Panc1 (cell line): ENCODE measurements around the gene CFAP97D2. TPM values are rescaled to one million over a fixed set of nuclear protein-coding genes. Genes with fewer than 3 reads are reported as not detected.

Experiments used
- ATAC-seq: fragments of 200-7000 bp; cut with Tn5 transposase; 2 replicates; pipeline ENCODE4 v1.9.1; 2020; ENCODE audit warnings: mild to moderate bottlenecking, moderate library complexity
- BruUV-seq: library from RNA; stranded (reverse); fragments of 400-500 nt; replicated peaks from 2 replicates; lab custom pipeline; 2021; lab: Mats Ljungman, UMichigan
- CTCF ChIA-PET: fragments of 300-600 bp; sonication (Branson Sonifier 250); formaldehyde crosslinking; loops from one replicate; lab custom pipeline; 2022; ENCODE audit warnings: antibody characterized with exemption; lab: Charles Lee
- POLR2A ChIA-PET: fragments of 300-600 bp; sonication (Branson Sonifier 250); formaldehyde crosslinking; loops from one replicate; lab custom pipeline; 2022; ENCODE audit warnings: antibody characterized with exemption; lab: Charles Lee
- DNase-seq: peaks from one replicate; pipeline ENCODE4 v3.0.0-alpha.2; 2010; ENCODE audit warnings: low read depth, low spot score
- H3K27ac ChIP-seq: 2 replicates; pipeline ENCODE4 v1.5.1; 2011; ENCODE audit warnings: mild to moderate bottlenecking, low read length, inconsistent platforms
- H3K27me3 ChIP-seq: fragments of 200-500 bp; sonication (Bioruptor generic); 2 replicates; pipeline ENCODE4 v1.6.0; 2014; ENCODE audit warnings: low read length, inconsistent platforms; ENCODE audit not compliant: control insufficient read depth, insufficient read depth
- H3K36me3 ChIP-seq: fragments of 200-500 bp; sonication (Bioruptor generic); 2 replicates; pipeline ENCODE4 v1.5.1; 2014; ENCODE audit warnings: inconsistent platforms, mild to moderate bottlenecking, low read length, moderate library complexity; ENCODE audit not compliant: control insufficient read depth, insufficient read depth
- H3K4me1 ChIP-seq: 2 replicates; pipeline ENCODE4 v1.5.1; 2011; ENCODE audit warnings: inconsistent platforms, mild to moderate bottlenecking, low read length, moderate library complexity; ENCODE audit not compliant: control insufficient read depth, insufficient read depth
- H3K4me3 ChIP-seq, 2 experiments: 2 replicates each; pipeline ENCODE4 v1.5.1; 2011 to 2012; ENCODE audit warnings: low read depth in 2 of 2, low read length in 2 of 2, mild to moderate bottlenecking in 2 of 2, inconsistent platforms in 1 of 2, moderate library complexity in 1 of 2
- H3K9me3 ChIP-seq: fragments of 200-500 bp; sonication (Bioruptor generic); 2 replicates; pipeline ENCODE4 v1.5.1; 2014; ENCODE audit warnings: low read depth, mild to moderate bottlenecking, inconsistent platforms, low read length, moderate library complexity; ENCODE audit not compliant: control insufficient read depth, insufficient read depth
- POLR2AphosphoS5 ChIP-seq: IDR thresholded peaks from 2 replicates; pipeline ENCODE4 v1.6.1; 2012; ENCODE audit warnings: mild to moderate bottlenecking, low read depth, low read length, moderate library complexity
- SIN3A ChIP-seq: IDR thresholded peaks from 2 replicates; pipeline ENCODE4 v1.6.1; 2012; ENCODE audit warnings: low read depth, mild to moderate bottlenecking, low read length, moderate library complexity, borderline replicate concordance; ENCODE audit not compliant: insufficient read depth
- TCF7L2 ChIP-seq: IDR thresholded peaks from 2 replicates; pipeline ENCODE4 v1.6.1; 2011; ENCODE audit warnings: mild to moderate bottlenecking, low read depth, low read length, inconsistent platforms
- in situ Hi-C: cut with HindIII; loops from 2 replicates; pipeline ENCODE4 v1.10.0; 2016; ENCODE audit warnings: low sequenced_read_pairs, low pct_unique_long_range_greater_than_20kb
- intact Hi-C: fragments of 100-400 bp; cut with micrococcal nuclease; formaldehyde crosslinking; loops from one replicate; pipeline ENCODE4 v1.10.0; 2022; ENCODE audit not compliant: unreplicated experiment
- total RNA-seq: library from RNA; stranded (reverse); gene quantifications from one replicate; pipeline ENCODE4 v1.2.1, GENCODE V29; 2021; ENCODE audit not compliant: unreplicated experiment
- TF ChIP-seq, protein P1 (sequence below), 2 experiments: IDR thresholded peaks; 2 replicates each; pipeline ENCODE4 v1.6.1; 2011 to 2012; ENCODE audit warnings: low read depth in 2 of 2, control low read depth in 1 of 2, low read length in 1 of 2, mild to moderate bottlenecking in 1 of 2, moderate library complexity in 1 of 2; ENCODE audit not compliant: insufficient read depth in 1 of 2
- TF ChIP-seq, protein P2 (sequence below): fragments of 450-650 bp; IDR thresholded peaks from 2 replicates; pipeline ENCODE4 v1.5.1; 2017; ENCODE audit warnings: mild to moderate bottlenecking

Gene CFAP97D2
- total RNA-seq, 1 experiment from 2014 or later, result not detected

DNA sequence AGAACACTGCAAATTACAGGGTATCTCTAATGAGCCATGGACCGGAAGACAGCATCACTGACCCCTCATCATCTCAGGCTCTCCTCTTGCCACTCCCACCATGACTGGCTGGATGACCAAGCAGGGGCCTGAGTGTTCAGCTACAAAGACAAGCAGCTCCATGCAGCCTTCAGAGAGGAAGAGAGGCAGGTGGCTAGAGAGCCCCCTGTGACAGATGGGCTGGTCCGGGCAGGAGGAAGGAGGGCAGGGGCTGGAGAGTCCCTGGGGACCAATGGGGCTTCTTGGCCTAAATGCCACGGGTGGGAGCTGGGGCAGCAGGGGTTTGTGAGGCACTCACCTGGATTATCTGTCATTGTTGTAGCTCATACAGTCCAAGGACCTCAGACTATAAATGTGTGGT, 33.8 kb upstream of the CFAP97D2 start:
- POLR2A ChIA-PET, result no interaction called here
- intact Hi-C loops, result no loop called here
- BruUV-seq, result no TSS peak

DNA sequence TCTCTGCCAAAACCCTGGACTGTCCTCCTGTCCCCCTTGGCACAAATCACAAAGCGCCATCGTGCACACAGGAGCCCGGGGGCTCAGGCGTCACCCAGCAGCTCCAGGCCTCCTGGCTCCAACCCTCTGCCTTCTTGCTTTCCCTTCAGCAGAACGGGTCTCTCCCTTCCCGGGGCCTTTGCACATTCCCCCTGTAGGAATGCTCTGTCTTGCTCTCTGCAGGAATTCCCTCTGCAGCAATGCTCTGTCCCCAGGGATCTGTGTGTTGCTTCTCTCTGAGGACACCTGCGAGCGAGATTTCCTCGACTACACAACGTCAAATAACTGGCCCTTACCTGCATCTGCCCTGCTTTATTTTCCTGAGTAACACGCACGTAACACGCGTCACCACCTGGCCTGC, 33.3 kb upstream of the CFAP97D2 start:
- CTCF ChIA-PET, result no interaction called here
- ATAC-seq, result no peak

More for the DNA sequence above, 33.8 kb upstream of the CFAP97D2 start:
- Histone ChIP-seq H3K27ac (no peak overlapping the region), H3K27me3 (no peaks in the 10 kb centered on the region), H3K4me1 (peaks cover 3% of the 10 kb centered on the region), H3K36me3 (no peaks in the 10 kb centered on the region), H3K4me3 (no peak overlapping the region), H3K9me3 (no peaks in the 10 kb centered on the region)
- in situ Hi-C loops, result no loop called here
- CTCF ChIA-PET, result no interaction called here
- no peak for TF ChIP-seq POLR2AphosphoS5
- TF ChIP-seq TCF7L2, result no peak
- TF ChIP-seq SIN3A, result no peak
- TF ChIP-seq, protein P1, sequence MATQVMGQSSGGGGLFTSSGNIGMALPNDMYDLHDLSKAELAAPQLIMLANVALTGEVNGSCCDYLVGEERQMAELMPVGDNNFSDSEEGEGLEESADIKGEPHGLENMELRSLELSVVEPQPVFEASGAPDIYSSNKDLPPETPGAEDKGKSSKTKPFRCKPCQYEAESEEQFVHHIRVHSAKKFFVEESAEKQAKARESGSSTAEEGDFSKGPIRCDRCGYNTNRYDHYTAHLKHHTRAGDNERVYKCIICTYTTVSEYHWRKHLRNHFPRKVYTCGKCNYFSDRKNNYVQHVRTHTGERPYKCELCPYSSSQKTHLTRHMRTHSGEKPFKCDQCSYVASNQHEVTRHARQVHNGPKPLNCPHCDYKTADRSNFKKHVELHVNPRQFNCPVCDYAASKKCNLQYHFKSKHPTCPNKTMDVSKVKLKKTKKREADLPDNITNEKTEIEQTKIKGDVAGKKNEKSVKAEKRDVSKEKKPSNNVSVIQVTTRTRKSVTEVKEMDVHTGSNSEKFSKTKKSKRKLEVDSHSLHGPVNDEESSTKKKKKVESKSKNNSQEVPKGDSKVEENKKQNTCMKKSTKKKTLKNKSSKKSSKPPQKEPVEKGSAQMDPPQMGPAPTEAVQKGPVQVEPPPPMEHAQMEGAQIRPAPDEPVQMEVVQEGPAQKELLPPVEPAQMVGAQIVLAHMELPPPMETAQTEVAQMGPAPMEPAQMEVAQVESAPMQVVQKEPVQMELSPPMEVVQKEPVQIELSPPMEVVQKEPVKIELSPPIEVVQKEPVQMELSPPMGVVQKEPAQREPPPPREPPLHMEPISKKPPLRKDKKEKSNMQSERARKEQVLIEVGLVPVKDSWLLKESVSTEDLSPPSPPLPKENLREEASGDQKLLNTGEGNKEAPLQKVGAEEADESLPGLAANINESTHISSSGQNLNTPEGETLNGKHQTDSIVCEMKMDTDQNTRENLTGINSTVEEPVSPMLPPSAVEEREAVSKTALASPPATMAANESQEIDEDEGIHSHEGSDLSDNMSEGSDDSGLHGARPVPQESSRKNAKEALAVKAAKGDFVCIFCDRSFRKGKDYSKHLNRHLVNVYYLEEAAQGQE (IDR thresholded peaks at IDR 0.05; ENCODE audit: insufficient read depth in 1 of 2, low read depth in 2 of 2, low read length in 1 of 2), result no peak
- no peak for DNase-seq
- ATAC-seq, result no peak

More for the DNA sequence above, 33.3 kb upstream of the CFAP97D2 start:
- no TSS peak for BruUV-seq
- POLR2A ChIA-PET, result no interaction called here
- Histone ChIP-seq H3K9me3 (no peaks in the 10 kb centered on the region), H3K27me3 (no peaks in the 10 kb centered on the region), H3K27ac (no peak overlapping the region), H3K4me1 (no peaks in the 10 kb centered on the region; the same call in 1 of the 2 replicates), H3K4me3 (no peak overlapping the region), H3K36me3 (no peaks in the 10 kb centered on the region)
- TF ChIP-seq SIN3A (no peak), TCF7L2 (no peak), POLR2AphosphoS5 (no peak)
- TF ChIP-seq, protein P1 (IDR thresholded peaks at IDR 0.05; ENCODE audit: insufficient read depth in 1 of 2, low read depth in 2 of 2, low read length in 1 of 2), result no peak
- TF ChIP-seq, protein P2, sequence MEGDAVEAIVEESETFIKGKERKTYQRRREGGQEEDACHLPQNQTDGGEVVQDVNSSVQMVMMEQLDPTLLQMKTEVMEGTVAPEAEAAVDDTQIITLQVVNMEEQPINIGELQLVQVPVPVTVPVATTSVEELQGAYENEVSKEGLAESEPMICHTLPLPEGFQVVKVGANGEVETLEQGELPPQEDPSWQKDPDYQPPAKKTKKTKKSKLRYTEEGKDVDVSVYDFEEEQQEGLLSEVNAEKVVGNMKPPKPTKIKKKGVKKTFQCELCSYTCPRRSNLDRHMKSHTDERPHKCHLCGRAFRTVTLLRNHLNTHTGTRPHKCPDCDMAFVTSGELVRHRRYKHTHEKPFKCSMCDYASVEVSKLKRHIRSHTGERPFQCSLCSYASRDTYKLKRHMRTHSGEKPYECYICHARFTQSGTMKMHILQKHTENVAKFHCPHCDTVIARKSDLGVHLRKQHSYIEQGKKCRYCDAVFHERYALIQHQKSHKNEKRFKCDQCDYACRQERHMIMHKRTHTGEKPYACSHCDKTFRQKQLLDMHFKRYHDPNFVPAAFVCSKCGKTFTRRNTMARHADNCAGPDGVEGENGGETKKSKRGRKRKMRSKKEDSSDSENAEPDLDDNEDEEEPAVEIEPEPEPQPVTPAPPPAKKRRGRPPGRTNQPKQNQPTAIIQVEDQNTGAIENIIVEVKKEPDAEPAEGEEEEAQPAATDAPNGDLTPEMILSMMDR, result no peak
- intact Hi-C loops (no loop called here), in situ Hi-C loops (no loop called here)
- no peak for DNase-seq
